Renal cortical epithelial cell (primary cell): ENCODE data around the gene MTMR10. TPM values are rescaled to one million over a fixed set of nuclear protein-coding genes. Genes with fewer than 3 reads are reported as not detected.

Experiments used
- DNase-seq: peaks from one replicate; pipeline ENCODE4 v3.0.0-alpha.2; 2011; ENCODE audit warnings: low read depth
- total RNA-seq: library from RNA; depleted of rRNA; stranded (reverse); fragments of >200 nt; gene quantifications from 2 replicates; pipeline ENCODE4 v1.2.3, GENCODE V29; 2014

Gene MTMR10
- total RNA-seq, 1 donor from 2014 or later = 96.4 TPM

DNA sequence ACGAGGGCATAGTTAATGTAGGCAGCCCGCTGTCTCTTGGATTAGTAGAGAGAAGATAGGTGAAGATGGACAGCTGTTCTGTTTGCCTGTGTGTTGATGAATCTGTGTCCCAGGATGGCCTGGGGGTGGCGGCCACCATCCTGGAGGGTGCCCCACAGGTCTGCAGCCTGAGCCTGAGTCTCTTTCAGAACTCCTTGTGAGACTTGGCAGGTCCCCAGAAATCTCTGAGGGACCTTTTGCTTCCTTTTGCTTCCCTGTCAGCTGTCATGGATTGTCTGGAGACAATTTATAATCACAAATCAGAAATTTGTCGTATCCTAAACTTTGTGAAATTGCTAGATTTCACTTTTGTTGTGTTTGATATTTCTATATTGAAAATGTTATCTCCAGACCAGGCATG, 70.3 kb downstream of the MTMR10 start:
- no peak for DNase-seq

DNA sequence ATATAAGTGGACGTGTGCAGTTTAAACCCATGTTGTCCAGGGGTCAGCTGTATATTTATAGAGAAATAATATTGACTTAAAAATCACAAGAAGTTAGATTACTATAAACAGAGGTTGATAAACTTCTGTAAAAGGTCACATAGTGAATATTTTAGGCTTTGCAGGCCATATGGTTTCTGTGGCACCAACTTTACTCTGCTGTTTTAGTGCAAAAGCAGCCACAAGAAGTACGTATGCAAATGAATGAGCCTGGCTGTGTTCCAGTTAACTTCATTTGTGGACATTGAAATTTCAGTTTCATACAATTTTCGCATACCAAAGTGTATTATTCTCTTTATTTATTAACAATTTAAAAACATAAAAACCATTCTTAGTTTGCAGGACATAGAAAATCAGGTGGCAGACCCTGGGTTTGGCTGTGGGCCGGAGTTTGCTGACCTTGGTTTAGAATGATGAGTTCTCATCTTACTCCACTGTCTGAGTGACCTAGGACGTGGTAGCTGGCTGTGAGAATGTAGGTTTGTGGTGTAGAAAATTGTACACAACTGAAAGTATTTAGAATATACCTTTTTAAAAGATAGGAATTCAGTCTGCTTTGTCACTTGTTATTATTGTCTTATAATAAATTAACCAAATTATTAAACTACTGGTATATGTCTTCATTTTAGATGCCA, 71.4 kb downstream of the MTMR10 start:
- DNase-seq = no peak

- no peak for DNase-seq
Observed at GRCh38 chr15:30918366-30918765, 73.1 kb downstream of the MTMR10 start.

- DNase-seq = no peak
Observed at GRCh38 chr15:30917675-30918074, 73.8 kb downstream of the MTMR10 start.

GRCh38 chr15:30917013-30917412, 74.4 kb downstream of the MTMR10 start:
- no peak for DNase-seq

GRCh38 chr15:30913761-30914160, 77.7 kb downstream of the MTMR10 start:
- no peak for DNase-seq

DNA sequence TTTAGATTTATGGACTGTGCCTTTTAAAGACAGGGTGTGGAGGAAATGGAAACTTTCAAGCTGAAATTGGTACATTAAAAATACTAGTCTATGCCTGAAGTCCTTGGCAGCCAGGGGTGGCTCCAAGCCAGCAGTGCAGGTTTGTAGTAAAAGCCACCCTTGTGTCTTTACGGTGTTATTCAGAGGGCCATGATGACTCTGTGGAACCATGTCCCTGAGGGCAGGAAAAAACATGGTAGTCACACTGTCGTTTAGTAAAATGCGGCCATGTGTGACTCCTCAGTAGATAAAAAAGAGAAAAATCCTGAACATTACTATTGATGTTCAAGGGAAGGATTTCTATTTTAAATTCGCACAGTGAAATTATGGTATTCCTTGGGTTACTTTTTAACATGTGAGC, 85.1 kb downstream of the MTMR10 start:
- DNase-seq = peak; percentile 70

DNA sequence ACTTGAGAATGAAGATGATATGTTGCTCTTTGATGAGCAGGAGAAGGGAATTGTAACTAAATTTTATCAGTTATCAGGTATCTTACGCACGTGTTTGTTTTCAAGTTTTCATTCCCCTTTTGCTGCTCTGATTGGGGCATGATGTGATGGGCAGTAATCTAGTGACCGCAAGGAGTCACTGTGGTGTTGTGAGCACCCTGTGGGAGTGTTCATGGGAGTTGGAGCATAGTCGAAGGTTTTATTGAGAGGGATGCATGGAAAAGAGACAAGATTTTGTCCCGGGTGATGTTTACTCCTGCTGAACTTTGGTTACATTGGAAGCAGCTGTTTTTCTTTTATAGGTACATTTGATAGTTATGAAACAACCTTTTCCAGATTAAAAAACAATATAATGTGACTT, 85.6 kb downstream of the MTMR10 start:
- DNase-seq = peak; percentile 47

DNA sequence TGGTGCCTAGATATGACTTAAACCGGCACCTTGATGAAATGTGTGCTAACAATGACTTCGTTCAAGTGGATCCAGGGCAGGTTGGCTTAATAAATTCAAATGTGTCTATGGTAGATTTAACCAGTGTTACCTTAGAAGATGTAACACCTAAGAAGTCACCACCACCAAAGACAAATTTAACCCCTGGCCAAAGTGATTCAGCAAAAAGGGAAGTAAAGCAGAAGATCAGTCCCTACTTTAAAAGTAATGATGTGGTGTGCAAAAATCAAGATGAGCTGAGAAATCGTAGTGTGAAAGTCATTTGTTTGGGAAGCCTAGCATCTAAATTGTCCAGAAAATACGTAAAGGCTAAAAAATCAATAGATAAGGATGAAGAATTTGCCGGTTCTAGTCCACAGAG, 86.6 kb downstream of the MTMR10 start:
- DNase-seq = no peak

DNA sequence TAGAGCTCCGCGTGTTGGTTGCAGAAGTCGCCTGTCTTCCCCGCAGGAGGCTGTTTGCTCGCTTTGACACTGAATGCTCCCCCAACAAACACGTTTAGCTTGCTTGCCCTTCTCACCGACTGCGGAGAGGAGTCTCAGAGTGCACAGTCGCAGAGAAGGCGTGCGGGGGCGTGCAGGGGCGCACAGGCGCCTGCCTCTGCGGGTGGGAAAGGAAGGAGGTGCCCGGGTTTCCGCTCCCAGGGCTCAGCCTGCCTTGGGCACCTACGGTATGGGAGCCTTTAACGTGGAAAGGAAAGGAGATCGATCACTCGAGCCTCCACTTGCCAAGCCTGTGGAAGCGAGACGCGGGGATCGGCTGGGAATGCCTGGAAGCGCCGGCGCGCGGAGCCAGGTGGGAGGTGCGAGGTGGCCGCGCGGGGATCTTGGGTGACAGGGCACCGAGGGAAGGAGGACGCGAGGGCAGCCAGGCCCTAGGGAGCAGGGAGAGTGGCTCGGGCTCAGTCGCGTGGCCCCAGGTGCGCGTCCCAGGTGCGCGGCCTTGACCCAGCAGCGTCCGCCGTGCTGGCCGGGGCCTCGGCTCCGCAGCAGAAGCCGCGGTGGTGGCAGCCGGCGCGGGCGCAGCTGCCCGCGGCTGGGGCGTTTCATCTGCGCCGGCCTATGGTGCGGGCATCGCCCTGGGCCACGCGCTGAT, 87.8 kb downstream of the MTMR10 start, which contains the start of gene FAN1:
Gene FAN1 (plus strand): TSS at position 419 of the 691 bp plus-strand sequence. CDS start 749 bp downstream, outside the sequence.
- peak; percentile 78 for DNase-seq

- no peak for DNase-seq
Observed at GRCh38 chr15:30901889-30902288, 89.5 kb downstream of the MTMR10 start.

DNA sequence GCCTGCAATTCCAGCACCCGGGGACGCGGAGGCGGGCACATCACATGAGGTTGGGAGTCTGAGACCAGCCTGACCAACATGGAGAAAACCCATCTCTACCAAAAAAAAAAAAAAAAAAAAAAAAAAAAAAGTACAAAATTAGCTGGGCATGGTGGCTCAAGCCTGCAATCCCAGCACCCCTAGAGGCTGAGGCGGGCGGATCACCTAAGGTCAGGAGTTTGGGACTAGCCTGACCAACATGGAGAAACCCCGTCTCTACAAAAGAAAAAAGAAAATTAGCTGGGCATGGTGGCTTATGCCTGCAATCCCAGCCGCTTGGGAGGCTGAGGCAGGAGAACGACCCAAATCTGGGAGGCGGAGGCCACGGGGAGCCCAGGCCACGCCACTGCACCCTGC, 95.2 kb downstream of the MTMR10 start:
- no peak for DNase-seq

- no peak for DNase-seq
Observed at GRCh38 chr15:30895461-30896210, 95.8 kb downstream of the MTMR10 start.

DNA sequence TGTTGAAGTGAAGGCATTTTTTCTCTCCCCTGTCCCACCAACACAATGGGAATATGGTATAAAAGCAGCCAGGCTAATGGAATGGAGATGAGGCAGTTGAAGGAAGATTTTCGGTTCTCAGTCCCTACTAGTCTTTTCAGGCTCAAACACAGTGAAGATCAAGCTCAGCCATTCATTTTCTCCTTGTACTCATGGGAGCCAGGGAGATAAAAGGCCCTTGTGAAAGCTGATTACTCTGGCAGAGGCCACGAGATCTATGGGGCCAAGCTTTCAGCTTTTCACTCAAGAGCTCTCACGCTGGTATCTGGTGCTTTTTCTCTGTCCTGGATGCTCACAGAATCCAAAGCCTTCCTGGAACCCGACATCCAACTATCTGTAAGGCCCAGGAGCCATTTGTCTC, 102.2 kb downstream of the MTMR10 start:
- no peak for DNase-seq

Other genes with a start within 250 kb of the MTMR10 start
- 8.9 and 28.1 TPM in 2 replicates for gene FAN1, start 87.7 kb downstream of the MTMR10 start, total RNA-seq
- gene TRPM1, start 110.1 kb upstream of the MTMR10 start, total RNA-seq = not detected in 2 replicates